Sciatic nerve (tissue), 2 donors: ENCODE measurements around the gene RRP8. TPM values are rescaled to one million over a fixed set of nuclear protein-coding genes. Genes with fewer than 3 reads are reported as not detected.
A peak's percentile ranks its signal among the peaks of the same experiment; 100 is the strongest.

Source experiments
- ATAC-seq: fragments of 200-7000 bp; cut with Tn5 transposase; one replicate; pipeline ENCODE4 v1.9.1; 2020; ENCODE audit warnings: mild to moderate bottlenecking, moderate library complexity
- DNase-seq: peaks from one replicate; pipeline ENCODE4 v3.0.0-alpha.2; 2020; ENCODE audit warnings: low spot score
- intact Hi-C: fragments of 100-400 bp; cut with DNase I; formaldehyde crosslinking; loops from one replicate; pipeline ENCODE4 v1.14.2; 2022
- total RNA-seq: library from RNA; stranded (reverse); fragmentation: NEBNext Ultra II Directional; extraction: Animal tissue kit (Norgen Biotek cat#: 25700); gene quantifications from one replicate; pipeline ENCODE4 v1.2.1, GENCODE V29; 2021
- donor health status: DM: no; HTN: no; CAD: no.
- donor health status: DM: no; HTN: no; CAD: no.

The RRP8 gene
- total RNA-seq, 1 donor from 2014 or later: 20.9 TPM

DNA sequence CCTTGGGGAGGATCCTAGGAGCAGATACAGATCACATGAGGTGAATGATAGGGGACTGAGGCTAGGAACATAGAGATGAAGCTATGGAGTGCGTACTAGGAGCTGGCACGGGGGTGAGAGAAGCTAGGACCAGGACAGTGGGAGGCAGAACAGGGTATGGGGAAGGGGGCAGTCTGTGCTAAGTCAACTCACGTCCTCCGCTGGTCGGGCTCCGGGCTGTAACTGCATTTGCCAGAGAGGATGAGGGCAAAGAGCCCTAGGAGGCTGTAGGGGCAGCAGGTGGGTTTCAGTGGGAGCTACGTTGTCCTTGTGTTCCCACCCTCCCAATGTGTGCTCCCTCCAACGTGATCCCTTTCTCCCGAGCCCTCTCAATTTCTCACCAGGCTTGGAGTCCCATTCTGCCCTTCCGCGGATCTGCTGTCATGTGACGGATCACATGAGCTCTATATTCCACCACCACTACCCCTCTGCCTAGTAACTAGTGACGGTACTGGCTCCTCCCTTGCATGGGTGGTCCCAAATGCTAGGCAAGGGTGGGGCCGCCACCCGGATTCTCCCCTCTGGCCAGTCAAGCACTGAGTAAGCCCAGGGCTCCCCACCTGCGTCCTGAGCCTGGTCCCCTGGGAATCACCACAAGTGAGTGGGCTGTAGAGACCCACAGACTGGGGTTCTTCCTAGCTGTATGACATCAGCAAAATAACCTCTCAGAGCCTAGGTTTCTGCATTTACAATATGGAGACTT is 15.8 kb upstream of the RRP8 start, which contains the start of gene TPP1:
Gene TPP1 (minus strand): TSS at position 419 of the 742 bp plus-strand sequence. CDS start 22 bp downstream, at position 397.
- DNase-seq (peak; percentile 96), ATAC-seq (peak; percentile 98)
- intact Hi-C loops: loop anchor here (5.0 kb wide), 1 partner anchor 63 kb away; the partner anchor contains the start of gene MRPL17

DNA sequence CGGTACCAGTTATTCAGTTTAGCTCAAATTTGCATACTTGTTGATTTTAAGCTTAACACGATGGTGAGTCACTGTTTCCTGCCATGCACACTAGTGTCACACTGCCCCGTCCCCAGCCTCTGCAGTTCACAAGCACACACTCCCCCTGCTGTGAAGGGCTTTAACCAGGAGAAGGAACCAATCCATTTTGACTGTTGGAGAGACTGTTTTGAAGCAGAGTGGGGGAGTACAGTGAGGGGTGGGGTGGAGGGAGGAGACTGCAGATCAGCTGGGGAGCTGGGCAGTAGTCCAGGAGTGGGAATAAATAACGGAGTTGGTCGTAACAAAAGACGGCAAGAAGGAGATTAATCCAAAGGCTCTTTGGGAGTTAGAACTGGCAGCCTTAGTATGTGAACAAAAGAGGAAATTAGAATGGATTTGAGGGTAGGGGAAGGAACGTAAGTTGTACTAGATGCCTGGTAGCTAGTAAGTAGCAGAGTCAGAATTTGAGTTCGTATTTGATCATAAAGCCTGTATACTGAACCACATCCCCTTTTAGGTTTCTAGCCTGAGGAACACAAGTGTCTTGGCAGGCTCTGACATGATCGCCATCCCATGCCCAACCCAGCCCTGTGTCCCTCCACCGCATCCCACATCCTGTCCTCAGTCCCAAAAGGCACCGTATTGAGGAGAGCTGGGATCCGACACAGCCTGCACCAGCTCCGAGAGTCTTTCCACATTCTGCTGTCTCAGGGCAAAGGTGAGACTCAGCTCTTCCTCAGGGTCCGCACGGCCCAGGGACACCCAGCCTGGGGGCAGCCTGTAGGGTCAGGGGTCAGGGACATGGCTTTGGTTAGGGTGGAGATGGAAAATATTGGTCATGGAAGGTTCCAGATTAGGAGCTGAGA is 14.9 kb upstream of the RRP8 start:
- peak; percentile 31 for ATAC-seq
- intact Hi-C loops: loop anchor here (5.0 kb wide), 1 partner anchor 64 kb away; the partner anchor contains the start of gene MRPL17
- DNase-seq: no peak

DNA sequence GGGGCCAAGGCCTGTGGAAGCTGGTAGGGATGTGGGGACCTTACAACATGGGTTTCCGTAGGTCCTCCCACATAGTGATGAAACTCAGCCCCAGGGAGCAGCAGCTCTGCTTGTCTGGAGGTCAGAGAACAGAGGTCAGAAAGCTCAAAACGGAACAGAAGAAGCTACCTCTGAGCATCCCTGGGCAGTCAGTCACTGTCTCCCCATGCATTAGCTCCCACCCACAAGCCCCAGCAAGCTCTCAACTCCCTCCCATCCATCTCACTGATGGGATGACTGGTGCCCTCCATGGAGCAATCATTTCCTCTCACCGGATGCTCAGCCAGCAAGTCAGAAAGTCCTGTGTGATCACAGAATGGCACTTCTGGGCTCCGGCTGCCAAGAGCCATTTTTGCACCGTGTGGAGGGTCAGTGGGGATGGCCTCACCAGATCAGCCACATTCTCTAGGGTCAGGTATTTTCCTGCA is 13.9 kb upstream of the RRP8 start:
- intact Hi-C loops: loop anchor here (5.0 kb wide), 1 partner anchor 65 kb away; the partner anchor contains the start of gene MRPL17
- DNase-seq (no peak), ATAC-seq (no peak)

DNA sequence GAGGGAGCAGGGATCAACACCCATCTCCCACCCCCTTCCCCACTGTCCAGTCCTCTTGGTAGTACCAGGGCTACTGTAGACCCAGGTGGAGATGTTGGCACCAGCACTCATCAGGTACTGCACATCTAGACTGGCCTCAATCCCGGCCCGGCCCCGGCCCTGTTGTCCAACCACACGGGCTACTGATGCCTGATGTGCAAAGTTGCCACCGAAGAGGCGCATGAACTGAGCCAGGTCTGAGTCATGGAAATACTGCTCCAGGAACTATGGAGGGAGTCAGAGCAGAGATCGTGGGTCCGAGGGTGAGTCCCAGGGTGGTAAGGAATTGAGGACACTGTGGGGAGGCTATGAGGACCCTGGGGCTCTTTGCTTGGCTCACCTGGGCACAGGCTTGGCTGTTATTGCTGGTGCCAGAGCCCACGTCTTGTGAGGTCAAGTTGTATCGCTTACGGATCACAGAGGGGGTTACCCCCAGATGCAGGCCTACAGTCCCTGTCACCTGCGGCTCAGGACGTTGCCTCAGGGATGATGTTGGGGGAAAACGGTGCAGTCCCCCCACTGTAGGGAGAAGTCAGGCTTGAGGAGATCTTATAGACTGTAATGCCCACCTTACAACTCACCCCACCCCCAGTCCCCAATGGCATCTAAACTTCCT is 13.3 kb upstream of the RRP8 start:
- no peak for DNase-seq
- intact Hi-C loops: loop anchor here (5.0 kb wide), 1 partner anchor 66 kb away; the partner anchor contains the start of gene MRPL17
- no peak for ATAC-seq

DNA sequence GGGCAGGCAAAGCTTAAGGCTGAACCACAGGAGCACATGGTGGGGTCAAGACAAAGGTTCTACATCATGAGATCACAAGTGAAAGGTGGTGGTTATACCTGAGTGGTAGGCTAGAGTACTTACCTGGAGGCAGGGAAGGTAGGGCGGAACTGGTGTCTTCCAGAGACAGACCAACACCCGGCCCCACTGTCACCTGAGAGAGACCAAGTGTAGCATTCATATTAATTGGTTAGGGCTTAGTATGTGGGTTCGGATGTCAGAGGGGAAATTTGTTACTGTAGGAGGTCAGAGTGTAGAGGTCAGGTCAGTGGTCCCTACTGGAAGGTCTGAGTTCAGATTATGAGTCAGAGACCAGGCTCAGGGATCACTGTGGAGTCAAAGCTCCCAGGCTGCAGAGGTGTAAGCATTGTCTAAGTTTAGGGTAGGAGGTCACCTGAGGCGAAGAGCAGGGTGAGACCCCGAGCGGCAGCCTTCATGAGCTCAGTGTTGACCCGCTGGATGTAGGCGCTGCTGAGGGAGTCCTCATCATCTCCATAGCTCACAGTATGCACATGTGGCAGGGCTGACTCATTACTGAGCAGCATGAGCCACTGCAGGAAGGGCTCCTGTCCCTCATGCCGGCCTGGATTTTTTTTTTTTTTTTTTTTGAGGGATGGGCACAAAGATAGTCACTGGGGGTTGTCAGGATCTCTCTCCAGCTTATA is 12.6 kb upstream of the RRP8 start:
- no peak for DNase-seq
- intact Hi-C loops: loop anchor here (5.0 kb wide), 1 partner anchor 66 kb away; the partner anchor contains the start of gene MRPL17
- ATAC-seq: no peak

DNA sequence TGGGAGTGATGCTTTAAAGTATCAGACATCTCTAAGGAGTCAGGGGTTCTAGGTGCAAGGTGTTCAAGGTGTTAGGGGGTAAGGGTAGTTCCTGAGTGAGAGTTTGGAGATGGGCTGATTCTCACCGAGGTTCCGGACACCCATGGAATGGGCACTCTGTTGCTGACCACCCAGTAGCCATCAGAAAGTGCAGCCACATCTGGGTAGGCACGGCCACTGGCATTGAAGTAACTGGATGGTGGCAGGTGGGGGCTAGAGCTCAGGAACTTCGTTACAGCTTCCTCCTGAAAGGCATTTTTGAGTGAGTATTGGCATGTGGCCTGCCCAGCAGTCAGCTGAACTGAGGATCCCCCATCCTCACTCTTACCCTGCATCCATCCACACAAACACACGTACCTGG is 11.6 kb upstream of the RRP8 start:
- DNase-seq (no peak), ATAC-seq (no peak)
- intact Hi-C loops: loop anchor here (5.0 kb wide), 1 partner anchor 67 kb away; the partner anchor contains the start of gene MRPL17

DNA sequence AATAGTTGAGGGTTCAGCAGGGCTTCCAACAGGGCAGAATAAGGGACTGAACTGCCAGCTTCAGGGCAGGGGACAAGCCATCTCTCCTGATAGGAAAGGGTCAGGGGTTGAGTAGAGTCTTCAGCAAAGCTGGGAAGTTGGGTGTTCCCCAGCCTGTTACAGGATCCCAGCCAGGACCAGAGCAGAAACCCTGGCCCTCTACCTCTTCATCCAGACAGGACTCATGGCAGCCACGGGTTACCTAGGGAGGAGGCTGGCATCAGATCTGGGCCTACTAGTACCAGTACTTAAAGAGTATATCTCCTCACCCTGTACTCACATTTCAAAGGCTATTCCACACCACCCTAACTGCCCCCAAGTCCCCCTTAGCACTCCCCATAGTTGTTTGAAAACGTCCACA is 11.0 kb upstream of the RRP8 start:
- no peak for ATAC-seq
- DNase-seq: no peak
- intact Hi-C loops: no loop called here

DNA sequence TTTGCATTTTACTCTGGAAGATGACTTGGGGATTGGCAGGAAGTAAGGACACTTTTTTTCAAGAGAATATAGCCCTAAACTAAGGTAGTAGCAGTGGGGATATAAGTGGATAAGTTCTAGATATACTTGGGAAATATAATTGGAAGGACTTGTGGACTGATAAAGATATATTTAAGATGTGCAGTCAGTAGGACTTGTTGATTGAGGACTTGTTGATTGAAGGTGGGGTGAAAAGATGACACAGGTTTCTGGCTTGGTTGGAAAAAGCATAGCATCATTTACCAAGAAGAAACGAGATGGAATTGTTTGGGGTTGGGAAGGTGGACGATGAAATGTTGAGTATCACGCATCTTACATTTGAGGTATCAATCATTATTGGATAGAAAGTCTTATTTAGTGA is 10.1 kb upstream of the RRP8 start:
- no peak for ATAC-seq
- intact Hi-C loops: no loop called here

DNA sequence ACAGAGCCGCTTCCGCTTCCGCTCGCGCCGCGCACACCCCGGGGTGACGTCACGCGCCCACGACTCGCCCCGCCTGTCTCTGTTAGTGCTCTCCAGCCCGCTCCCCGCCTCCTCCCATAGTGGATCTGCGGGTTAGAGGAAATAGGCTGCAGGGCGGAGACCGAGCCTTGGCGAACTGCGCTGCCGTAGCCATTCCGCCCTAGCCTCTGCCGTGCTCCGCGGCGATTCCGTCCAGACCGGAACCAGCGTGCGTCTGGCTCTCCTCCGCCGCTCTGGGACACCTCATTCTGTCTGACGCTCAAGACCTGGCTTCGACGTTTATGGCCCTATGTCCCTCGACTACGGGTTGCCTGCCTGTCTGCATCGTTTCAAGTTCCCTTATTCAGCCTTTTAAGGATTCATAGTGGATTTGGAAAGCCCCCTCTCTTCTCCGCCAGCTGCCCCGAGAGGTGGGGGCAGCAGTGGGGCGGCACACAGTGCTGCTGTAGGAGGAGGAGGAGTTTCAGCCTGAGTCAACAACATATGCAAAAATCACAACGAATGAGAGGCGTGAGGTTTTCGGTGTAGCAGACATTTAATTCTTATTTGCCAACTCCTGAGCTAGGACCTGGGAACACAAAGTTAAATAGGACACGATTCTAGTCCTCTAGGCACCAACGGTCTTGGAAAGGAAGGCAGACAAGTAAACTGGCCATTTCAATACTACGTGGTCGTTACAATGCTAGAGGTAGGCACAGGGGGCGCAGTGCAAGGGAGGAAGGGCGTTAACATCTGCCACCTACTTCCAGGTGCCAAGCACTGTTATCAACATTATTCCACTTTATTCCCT is 9.0 kb upstream of the RRP8 start, which contains the start of gene TAF10:
Gene TAF10 (minus strand): TSS at position 4 of the 829 bp plus-strand sequence. CDS start 27 bp downstream, outside the sequence.
- ATAC-seq: peak; percentile 97
- peak; percentile 99 for DNase-seq
- intact Hi-C loops: no loop called here

More for the DNA sequence above, 10.1 kb upstream of the RRP8 start:
- no peak for DNase-seq

DNA sequence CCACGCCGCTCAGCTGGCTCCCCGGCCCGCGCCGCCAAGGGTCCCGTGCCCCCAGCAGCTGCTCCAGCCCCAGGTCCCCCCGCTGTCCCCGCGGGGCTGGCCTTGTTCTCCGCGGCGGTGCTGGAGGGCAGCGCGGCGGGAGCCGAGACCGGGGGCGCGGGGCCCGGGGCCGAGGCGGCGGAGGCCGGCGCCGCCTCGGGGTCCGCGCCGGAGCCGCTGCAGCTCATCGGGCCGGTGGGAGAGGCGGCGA is 8.5 kb upstream of the RRP8 start:
- intact Hi-C loops: no loop called here
- ATAC-seq (no peak), DNase-seq (no peak)

DNA sequence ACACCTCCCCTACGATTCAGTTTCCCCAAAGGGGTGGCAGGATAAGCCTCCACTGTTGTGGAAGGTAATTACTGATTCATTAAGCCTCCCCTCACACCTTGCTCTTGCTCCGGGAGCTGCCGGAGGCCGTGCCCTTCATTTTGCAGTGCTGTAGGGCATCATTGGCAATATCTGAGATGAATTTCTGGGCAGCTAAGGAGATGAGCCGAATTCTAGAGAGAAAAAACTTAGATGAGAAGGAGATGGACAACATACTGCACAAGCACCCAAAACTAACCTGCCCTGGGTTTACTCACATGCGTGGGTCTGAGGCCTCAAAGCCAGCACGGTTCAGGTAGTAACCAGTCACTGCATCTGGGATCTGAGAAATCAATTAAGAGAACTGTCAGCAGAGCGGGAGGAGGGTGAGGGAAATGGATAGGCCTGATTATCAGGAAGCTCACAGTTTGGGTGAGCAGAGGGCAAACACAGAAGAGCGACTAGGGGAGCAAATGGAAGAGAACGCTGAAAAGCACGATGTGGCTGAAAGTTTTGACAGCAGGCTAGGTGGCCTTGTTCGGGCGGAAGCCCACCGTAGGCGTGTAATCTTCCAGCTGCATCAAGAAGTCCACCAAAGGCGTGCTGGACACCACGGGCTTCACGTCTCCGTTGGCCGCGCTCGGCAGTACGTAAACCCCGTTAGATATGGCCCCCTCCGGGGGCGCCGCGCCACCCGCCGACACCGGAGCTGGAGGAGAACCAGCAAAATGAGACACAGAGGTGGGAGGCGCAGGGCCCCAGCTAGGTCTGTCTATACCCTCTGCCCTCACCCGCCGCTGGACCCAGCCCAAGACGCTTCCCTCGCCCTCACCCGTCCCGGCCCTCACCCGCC is 7.9 kb upstream of the RRP8 start:
- intact Hi-C loops: no loop called here
- peak; percentile 82 for DNase-seq
- ATAC-seq: no peak

DNA sequence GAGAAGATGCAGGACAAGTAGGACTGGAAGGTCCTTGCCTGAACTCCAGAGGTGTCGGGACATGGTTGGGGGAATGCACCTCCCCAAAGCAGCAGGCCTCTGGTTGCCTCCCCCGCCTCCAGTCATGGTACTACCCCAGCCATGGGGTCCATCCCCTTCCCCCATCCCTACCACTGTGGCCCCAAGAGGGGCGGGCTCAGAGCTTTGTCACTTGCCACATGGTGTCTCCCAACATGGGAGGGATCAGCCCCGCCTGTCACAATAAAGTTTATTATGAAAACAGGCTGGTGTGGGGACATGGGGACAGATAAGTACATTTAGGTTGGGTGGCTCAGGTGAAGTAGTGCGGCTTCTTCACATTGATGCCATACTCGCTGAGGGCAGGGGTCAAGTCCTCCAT is 7.2 kb upstream of the RRP8 start:
- ATAC-seq (no peak), DNase-seq (no peak)
- intact Hi-C loops: no loop called here

DNA sequence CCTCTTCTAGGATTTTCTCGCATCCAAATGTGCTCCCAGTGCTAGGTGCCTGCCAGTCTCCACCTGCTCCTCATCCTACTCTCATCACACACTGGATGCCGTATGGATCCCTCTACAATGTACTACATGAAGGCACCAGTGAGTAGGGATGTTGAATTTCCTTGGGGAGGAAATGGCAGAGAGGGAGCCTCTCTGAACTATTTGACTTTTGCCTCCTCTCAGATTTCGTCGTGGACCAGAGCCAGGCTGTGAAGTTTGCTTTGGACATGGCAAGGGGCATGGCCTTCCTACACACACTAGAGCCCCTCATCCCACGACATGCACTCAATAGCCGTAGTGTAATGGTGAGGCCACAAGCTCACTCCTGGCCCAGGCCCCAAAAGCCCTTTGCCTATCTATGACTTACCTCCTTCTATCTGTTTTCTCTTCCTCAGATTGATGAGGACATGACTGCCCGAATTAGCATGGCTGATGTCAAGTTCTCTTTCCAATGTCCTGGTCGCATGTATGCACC is 6.1 kb upstream of the RRP8 start:
- intact Hi-C loops: no loop called here
- no peak for DNase-seq
- ATAC-seq: no peak

DNA sequence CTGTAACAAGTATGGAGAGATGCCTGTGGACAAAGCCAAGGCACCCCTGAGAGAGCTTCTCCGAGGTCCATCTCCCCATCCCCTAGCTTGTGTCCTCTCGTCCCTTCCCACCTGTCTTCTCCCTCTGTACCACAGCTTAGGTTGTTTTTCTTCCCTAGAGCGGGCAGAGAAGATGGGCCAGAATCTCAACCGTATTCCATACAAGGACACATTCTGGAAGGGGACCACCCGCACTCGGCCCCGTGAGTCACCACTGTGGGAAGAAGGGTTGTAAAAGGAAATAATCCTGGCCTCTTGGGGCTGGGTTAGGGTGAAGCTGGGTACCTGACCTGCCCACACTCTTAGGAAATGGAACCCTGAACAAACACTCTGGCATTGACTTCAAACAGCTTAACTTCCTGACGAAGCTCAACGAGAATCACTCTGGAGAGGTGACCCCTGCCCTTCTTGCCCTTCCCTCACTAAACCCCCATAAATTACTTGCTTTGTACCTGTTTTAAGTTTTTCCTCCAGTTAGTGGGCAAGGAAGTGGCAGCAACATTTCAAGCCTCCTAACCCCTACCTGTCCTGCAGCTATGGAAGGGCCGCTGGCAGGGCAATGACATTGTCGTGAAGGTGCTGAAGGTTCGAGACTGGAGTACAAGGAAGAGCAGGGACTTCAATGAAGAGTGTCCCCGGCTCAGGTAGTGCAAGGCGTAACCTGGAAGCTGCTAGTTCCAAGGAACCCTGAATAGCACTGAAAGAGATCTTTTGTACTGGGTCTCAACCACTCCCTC is 5.5 kb upstream of the RRP8 start:
- DNase-seq: no peak
- intact Hi-C loops: no loop called here
- no peak for ATAC-seq

DNA sequence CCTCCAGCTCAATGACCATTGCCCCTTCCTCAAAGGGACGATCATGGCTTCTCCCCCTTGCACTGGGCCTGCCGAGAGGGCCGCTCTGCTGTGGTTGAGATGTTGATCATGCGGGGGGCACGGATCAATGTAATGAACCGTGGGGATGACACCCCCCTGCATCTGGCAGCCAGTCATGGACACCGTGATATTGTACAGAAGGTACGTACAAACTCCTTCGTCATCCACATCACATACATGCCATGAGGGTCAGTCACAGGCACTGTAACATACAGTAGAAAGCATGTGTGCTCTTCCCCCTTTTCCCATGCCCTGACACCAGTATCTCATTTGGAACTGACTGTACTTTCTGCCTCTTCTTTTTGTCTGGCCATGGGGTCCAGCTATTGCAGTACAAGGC is 4.6 kb upstream of the RRP8 start:
- DNase-seq: no peak
- intact Hi-C loops: no loop called here
- ATAC-seq: no peak

DNA sequence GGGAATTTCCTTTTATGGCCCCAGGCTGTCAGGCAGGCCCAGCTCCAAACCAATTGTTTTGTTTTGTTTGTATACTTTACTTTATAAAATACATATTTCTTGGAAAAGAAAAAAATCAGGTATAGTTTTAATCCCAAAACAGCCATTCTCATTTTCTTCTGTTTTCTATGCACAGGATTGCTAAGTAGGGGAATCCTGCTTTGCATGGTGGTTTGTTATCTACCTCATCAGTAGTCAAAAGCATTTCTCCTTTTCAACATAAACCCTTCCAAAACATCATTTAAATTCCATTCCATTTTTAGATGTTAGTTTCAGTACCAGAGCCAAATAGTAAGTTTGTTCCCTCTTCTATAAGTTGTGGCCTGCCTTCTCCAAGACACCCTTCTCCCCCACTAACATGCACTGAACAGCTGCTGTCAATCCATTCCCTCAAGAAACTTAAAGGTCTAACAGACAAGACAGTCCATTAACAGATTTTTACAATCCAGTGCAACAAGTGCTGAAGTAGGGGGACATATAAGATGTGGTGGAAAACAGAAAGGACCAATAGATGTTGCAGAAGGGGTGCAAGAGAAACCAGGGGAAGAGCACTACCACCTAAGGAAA is 3.9 kb upstream of the RRP8 start:
- no peak for DNase-seq
- no peak for ATAC-seq
- intact Hi-C loops: no loop called here
